D721Med (cell line): ENCODE results near the gene SLC48A1.

Experiments used
- DNase-seq: peaks from one replicate; pipeline ENCODE4 v3.0.0; 2011; ENCODE audit warnings: low spot score; ENCODE audit not compliant: insufficient read length
- FAIRE-seq: peaks from 2 replicates; lab custom pipeline; 2011; peaks lifted over from hg19 to GRCh38; lab: Jason Lieb, UNC
- CTCF ChIP-seq: IDR thresholded peaks from 2 replicates; pipeline ENCODE4 v1.5.1; 2012; ENCODE audit warnings: mild to moderate bottlenecking, control low read depth; ENCODE audit not compliant: insufficient read depth; ENCODE audit errors: missing control alignments

SLC48A1 gene

GRCh38 chr12:47787596-47788319, 14.7 kb downstream of the SLC48A1 start:
- no peak for TF ChIP-seq CTCF
- DNase-seq (no peak), FAIRE-seq (no peak)

GRCh38 chr12:47789141-47789540, 16.1 kb downstream of the SLC48A1 start:
- TF ChIP-seq CTCF, result no peak
- FAIRE-seq (no peak), DNase-seq (no peak)

DNA sequence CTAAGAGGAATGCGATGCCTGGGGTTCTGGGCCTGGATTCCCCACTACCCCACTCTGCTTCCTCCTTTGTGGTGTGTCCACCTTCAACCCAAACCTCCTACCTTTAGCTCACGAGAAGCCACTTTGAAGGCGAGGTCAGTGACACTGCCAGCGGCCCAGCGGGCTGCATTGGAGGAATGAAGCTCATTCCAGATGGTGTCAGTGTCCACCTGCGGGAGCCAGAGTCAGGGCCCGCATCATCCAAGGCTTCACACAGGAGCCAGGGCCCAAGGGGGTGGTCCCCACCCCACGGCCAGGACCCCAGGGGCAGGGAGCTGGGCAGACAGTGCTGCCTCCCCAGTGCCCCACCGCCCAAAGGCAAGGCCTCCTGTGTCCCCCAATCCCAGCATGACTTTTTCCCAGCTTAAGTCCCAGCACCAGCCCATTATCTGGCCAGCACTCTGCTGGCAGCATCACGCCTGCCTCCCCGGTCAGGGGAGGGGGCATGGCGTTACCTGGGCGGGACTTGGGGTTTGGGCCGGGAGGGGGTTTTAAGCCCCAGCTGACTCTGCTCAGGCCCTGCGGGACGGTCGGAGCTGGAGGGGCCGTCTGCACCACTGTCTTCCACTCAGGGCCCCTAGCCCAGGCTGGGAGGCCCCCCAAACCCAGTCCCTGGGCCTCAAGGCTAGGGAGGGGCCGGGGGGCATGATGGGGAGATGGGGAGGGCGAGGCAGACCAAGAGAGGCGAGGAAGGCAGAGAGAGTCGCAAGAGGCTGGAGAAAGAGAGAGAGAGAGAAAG, 16.9 kb downstream of the SLC48A1 start:
- TF ChIP-seq CTCF, result no peak
- FAIRE-seq (no peak), DNase-seq (no peak)

DNA sequence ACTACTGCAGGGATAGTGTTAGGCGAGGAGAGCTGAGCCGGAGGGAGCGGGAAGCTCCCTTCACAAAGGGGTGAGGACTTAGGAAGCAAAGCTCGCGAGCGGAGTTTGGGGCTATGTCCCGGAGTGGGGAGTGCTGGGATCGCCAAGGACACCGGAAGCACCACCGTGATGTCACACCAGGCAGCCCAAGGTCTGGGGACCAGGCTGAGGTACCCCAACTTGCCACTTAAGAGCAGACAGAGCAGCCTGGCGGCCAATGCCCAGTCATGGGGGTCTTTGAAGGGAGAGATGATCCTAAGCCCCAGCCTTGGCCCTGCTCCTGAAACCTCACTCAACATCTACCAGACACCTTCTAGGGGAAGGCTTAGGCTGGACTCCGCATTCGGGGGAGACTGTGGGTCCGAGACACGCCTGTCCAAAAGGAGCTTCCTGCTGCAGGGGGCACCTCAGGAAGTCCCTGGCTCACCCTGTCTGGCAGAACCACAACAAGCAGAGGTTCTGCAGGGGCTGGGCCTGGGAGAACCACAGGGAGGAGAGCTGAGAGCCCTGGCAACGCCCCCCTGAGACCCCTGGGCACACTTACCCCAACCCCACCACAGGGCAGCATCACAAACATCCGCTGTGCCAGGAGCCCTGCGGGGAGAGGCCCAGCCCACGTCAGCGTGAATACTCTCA, 17.8 kb downstream of the SLC48A1 start:
- DNase-seq, result no peak
- no peak for TF ChIP-seq CTCF
- FAIRE-seq, result no peak

- TF ChIP-seq CTCF, result no peak
- DNase-seq (no peak), FAIRE-seq (no peak)
These were observed 18.3 kb downstream of the SLC48A1 start for GRCh38 chr12:47791351-47791746.

DNA sequence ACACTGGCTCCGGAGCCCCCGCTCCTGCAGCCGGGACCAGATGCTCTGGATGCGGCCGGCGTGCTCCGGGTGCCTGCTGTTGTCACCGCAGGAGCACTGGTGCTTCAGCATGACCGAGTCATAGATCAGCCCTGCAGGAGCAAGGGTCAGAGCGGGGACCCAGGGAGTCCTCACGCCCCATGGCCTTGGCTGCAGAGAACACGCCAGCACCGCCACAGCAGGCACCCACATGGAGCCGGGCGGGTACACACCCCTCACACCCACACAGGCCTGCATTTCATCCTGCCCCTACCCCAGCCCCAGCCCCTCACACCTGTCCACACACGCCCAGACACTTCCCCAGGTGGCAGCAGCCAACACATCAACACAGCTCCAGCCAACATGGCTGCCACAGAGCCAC, 18.8 kb downstream of the SLC48A1 start:
- no peak for TF ChIP-seq CTCF
- FAIRE-seq, result no peak

More for the DNA sequence above, 18.8 kb downstream of the SLC48A1 start:
- DNase-seq, result no peak
